ENCODE measurements around the gene SAMM50. TPM values are rescaled to one million over a fixed set of nuclear protein-coding genes. Genes with fewer than 3 reads are reported as not detected.

Gene SAMM50
- total and polyA plus RNA-seq, 2 donors (not counting 3 experiments of a cell fraction or from before 2014, with no cell fraction given): 42.9 to 56.2 TPM

DNA sequence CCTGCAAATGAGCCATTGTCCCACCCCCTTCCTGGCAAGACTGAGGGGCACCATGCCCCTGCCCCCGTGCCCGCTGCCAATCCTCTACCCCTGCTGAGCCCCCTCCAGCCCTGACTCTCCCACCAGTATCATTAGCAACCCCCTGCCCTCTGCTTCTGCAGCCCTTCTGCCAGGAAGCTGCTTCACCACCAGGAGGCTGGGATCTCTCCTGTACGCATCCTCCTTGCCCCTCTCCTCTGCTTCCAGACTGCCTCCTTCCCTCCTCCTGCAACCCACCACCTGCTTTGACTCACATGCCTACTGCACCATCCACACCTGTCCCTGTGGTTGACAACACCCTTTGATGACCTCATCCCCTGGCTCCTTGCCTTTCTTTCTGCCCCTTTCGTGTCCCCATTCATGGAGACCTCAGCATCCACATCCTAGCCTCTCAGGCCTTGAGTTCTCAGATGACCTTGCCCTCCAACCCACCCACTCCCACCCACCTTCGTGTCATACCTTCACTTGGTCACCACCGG lies 45.0 kb upstream of the SAMM50 start:
- no peaks in the 10 kb centered on the region for H4K20me1 ChIP-seq (replicated peaks; ENCODE audit: control insufficient read depth, extremely low read depth, insufficient read depth, low read length)
- POLR2A ChIA-PET: no interaction called here
- H3K4me1 ChIP-seq (ENCODE audit: control insufficient read depth, extremely low read depth, insufficient read depth, low read length): no peaks in the 10 kb centered on the region
- no peak overlapping the region for H3K9ac ChIP-seq (replicated peaks; ENCODE audit: extremely low read depth, insufficient read depth, low read length)
- no peaks in the 10 kb centered on the region for H3K9me1 ChIP-seq (replicated peaks; ENCODE audit: control insufficient read depth, extremely low read depth, insufficient read depth, low read length)
- DNase-seq (ENCODE audit: low read depth, low spot score): no peak
- H3K4me3 ChIP-seq (replicated peaks in 1 of 3; ENCODE audit: insufficient read depth in 1 of 3, low read depth in 1 of 3, low read length in 3 of 3): no peak overlapping the region
- CTCF ChIA-PET: interaction anchor here (0.6 to 1.0 kb wide), 2 partner anchors 13 to 36 kb away, joined by 3 read pairs; partner anchors contain the start of gene PNPLA3
- TF ChIP-seq FOS (IDR thresholded peaks at IDR 0.05; ENCODE audit: borderline replicate concordance, insufficient read depth, low read length) (no peak), MYC (IDR thresholded peaks at IDR 0.05; ENCODE audit: low read depth, low read length) (no peak), POLR2A (IDR thresholded peaks at IDR 0.05; ENCODE audit: low read depth, low read length) (no peak), GATA2 (IDR thresholded peaks at IDR 0.05; ENCODE audit: insufficient read depth, insufficient read length, low read depth, low read length) (no peak), EZH2 (IDR thresholded peaks at IDR 0.05; ENCODE audit: borderline replicate concordance, low read depth, low read length, severe bottlenecking) (no peak), JUN (IDR thresholded peaks at IDR 0.05; ENCODE audit: borderline replicate concordance, insufficient read depth, insufficient read length, low read depth) (no peak), POLR2AphosphoS5 (IDR thresholded peaks at IDR 0.05; ENCODE audit: insufficient read depth, low read depth, low read length) (no peak)
- TF ChIP-seq, protein P1, sequence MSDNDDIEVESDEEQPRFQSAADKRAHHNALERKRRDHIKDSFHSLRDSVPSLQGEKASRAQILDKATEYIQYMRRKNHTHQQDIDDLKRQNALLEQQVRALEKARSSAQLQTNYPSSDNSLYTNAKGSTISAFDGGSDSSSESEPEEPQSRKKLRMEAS (IDR thresholded peaks at IDR 0.05; ENCODE audit: insufficient read depth, insufficient read length): no peak
- TF ChIP-seq, protein P2, sequence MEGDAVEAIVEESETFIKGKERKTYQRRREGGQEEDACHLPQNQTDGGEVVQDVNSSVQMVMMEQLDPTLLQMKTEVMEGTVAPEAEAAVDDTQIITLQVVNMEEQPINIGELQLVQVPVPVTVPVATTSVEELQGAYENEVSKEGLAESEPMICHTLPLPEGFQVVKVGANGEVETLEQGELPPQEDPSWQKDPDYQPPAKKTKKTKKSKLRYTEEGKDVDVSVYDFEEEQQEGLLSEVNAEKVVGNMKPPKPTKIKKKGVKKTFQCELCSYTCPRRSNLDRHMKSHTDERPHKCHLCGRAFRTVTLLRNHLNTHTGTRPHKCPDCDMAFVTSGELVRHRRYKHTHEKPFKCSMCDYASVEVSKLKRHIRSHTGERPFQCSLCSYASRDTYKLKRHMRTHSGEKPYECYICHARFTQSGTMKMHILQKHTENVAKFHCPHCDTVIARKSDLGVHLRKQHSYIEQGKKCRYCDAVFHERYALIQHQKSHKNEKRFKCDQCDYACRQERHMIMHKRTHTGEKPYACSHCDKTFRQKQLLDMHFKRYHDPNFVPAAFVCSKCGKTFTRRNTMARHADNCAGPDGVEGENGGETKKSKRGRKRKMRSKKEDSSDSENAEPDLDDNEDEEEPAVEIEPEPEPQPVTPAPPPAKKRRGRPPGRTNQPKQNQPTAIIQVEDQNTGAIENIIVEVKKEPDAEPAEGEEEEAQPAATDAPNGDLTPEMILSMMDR (IDR thresholded peaks at IDR 0.05; ENCODE audit: extremely low read depth in 1 of 2, insufficient read depth in 1 of 2, low read depth in 1 of 2, low read length in 2 of 2): no peak
- no peak overlapping the region for H2AFZ ChIP-seq (ENCODE audit: low read depth, low read length)
- no TSS peak for BruUV-seq (replicated peaks)
- no peak overlapping the region for H3K27ac ChIP-seq (ENCODE audit: insufficient read depth, low read depth, low read length)
- intact Hi-C loops (cut with micrococcal nuclease) (no loop called here), dilution Hi-C loops (cut with MboI; ENCODE audit: extremely low pct_ligation_motif_present, low sequenced_read_pairs) (no loop called here)
- no peaks in the 10 kb centered on the region for H3K36me3 ChIP-seq (ENCODE audit: control insufficient read depth in 2 of 2, extremely low read depth in 1 of 2, insufficient read depth in 2 of 2, low read length in 2 of 2)
- no peak overlapping the region for H3K4me2 ChIP-seq (ENCODE audit: insufficient read depth, low read length)
- peaks cover 0 to 3% of the 10 kb centered on the region in 2 experiments for H3K27me3 ChIP-seq (ENCODE audit: control insufficient read depth in 2 of 2, insufficient read depth in 2 of 2, low read length in 2 of 2)
- no peak for FAIRE-seq
- H3K9me3 ChIP-seq (replicated peaks; ENCODE audit: control insufficient read depth, insufficient read depth, low read length): no peaks in the 10 kb centered on the region
- no peaks in the 10 kb centered on the region for H3K79me2 ChIP-seq (ENCODE audit: control insufficient read depth, insufficient read depth, low read length)

Data from endothelial cell of umbilical vein (primary cell).